Fibroblast of pulmonary artery (primary cell): Measurements from ENCODE around the gene SLC6A1.

Experiments
- DNase-seq: peaks from one replicate; pipeline ENCODE4 v3.0.0-alpha.2; 2010; ENCODE audit warnings: low read depth
- H3K4me3 ChIP-seq: replicated peaks from 2 replicates; pipeline ENCODE4 v1.5.1; 2011; ENCODE audit warnings: low read depth, mild to moderate bottlenecking, control low read depth, low read length, moderate library complexity
- CTCF ChIP-seq: IDR thresholded peaks from 2 replicates; pipeline ENCODE4 v1.5.1; 2011; ENCODE audit warnings: mild to moderate bottlenecking, control low read depth, low read length, inconsistent platforms; ENCODE audit errors: missing control alignments

SLC6A1 gene

GRCh38 chr3:10968401-10968800, 24.1 kb upstream of the SLC6A1 start:
- H3K4me3 ChIP-seq, result no peak overlapping the region
- DNase-seq, result no peak
- no peak for TF ChIP-seq CTCF

- no peak for TF ChIP-seq CTCF
- H3K4me3 ChIP-seq, result no peak overlapping the region
- DNase-seq, result no peak
These were observed 22.1 kb upstream of the SLC6A1 start for GRCh38 chr3:10970306-10970960.

GRCh38 chr3:10972072-10972782, 20.3 kb upstream of the SLC6A1 start:
- TF ChIP-seq CTCF, result no peak
- H3K4me3 ChIP-seq, result no peak overlapping the region
- DNase-seq, result no peak

- TF ChIP-seq CTCF, result no peak
- no peak for DNase-seq
- no peak overlapping the region for H3K4me3 ChIP-seq
These were observed 19.4 kb upstream of the SLC6A1 start for GRCh38 chr3:10973046-10973595.

- no peak for DNase-seq
- TF ChIP-seq CTCF, result no peak
- no peak overlapping the region for H3K4me3 ChIP-seq
These were observed 18.4 kb upstream of the SLC6A1 start for GRCh38 chr3:10974131-10974530.

- no peak overlapping the region for H3K4me3 ChIP-seq
- no peak for TF ChIP-seq CTCF
- DNase-seq, result no peak
These were observed 17.7 kb upstream of the SLC6A1 start for GRCh38 chr3:10974746-10975375.
